Measurements from ENCODE around the gene MYO3B.

DNA sequence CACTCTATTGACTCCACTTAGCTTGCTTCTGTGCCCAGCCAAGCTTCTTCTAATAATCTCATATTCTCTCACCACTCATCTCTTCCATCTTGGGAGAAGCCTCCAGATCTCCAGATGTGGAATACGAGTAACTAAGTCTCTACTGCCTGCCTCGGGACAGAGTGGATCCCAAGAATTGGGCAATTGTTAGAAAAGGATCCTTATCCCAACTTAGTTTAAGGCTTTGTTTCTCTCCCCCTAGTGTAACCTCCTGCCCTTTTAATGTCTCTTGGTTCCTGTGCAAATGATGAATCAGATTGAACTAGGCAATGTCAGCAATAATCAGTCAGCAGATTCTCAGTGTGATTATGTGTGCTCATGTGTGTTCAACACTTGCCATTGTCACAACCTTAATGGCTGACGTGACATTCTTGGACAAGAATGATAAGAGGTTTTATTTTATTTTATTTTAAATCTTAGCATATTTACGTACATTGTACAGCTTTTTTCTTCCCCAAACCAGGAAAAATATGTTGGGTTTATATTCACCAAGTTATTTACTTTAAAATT lies 59.7 kb downstream of the MYO3B start:
- TF ChIP-seq CTCF (optimal IDR thresholded peaks at IDR 0.05 in 1 of 3, IDR thresholded peaks at IDR 0.05 in 1 of 3, conservative IDR thresholded peaks at IDR 0.05 in 1 of 3; ENCODE audit: extremely low read depth in 1 of 3, insufficient read depth in 2 of 3, low read length in 3 of 3) (no peak), EZH2 (IDR thresholded peaks at IDR 0.05; ENCODE audit: low read length) (no peak)
